Upper lobe of left lung (tissue), 4 donors: ENCODE measurements around the gene TRAF3.

Experiments used
- CTCF ChIP-seq, 6 experiments: fragments of 450-650 bp in 4 of 6; fragments of 200-600 bp in 2 of 6; sonication (generic) in 2 of 6; IDR thresholded peaks; one replicate each; pipeline ENCODE4 v1.5.1; 2016 to 2019; ENCODE audit warnings: antibody characterized with exemption in 6 of 6
- EP300 ChIP-seq, 4 donors: sonication (generic); formaldehyde crosslinking; IDR thresholded peaks; one replicate each; pipeline ENCODE4 v1.5.1; 2017; ENCODE audit warnings: antibody characterized with exemption in 4 of 4, control low read depth in 2 of 4
- POLR2A ChIP-seq, 4 donors: fragments of 450-650 bp; IDR thresholded peaks; one replicate each; pipeline ENCODE4 v1.5.1; 2016 to 2017; ENCODE audit warnings: antibody characterized with exemption in 4 of 4, mild to moderate bottlenecking in 2 of 4
- POLR2AphosphoS5 ChIP-seq, 2 donors: sonication (generic); formaldehyde crosslinking; IDR thresholded peaks; one replicate each; pipeline ENCODE4 v1.5.1; 2017; ENCODE audit warnings: antibody characterized with exemption in 2 of 2

GRCh38 chr14:102764220-102764671 is 13.0 kb upstream of the TRAF3 start:
- TF ChIP-seq CTCF (IDR thresholded peaks at IDR 0.05) = no peak
- TF ChIP-seq POLR2AphosphoS5 (IDR thresholded peaks at IDR 0.05) = no peak
- TF ChIP-seq POLR2A (IDR thresholded peaks at IDR 0.05) = no peak
- TF ChIP-seq EP300 (IDR thresholded peaks at IDR 0.05) = no peak
